Measurements from ENCODE around the gene OGDHL. TPM values are rescaled to one million over a fixed set of nuclear protein-coding genes. Genes with fewer than 3 reads are reported as not detected.

The OGDHL gene
- total RNA-seq, 1 experiment from 2014 or later = 1.3 TPM

DNA sequence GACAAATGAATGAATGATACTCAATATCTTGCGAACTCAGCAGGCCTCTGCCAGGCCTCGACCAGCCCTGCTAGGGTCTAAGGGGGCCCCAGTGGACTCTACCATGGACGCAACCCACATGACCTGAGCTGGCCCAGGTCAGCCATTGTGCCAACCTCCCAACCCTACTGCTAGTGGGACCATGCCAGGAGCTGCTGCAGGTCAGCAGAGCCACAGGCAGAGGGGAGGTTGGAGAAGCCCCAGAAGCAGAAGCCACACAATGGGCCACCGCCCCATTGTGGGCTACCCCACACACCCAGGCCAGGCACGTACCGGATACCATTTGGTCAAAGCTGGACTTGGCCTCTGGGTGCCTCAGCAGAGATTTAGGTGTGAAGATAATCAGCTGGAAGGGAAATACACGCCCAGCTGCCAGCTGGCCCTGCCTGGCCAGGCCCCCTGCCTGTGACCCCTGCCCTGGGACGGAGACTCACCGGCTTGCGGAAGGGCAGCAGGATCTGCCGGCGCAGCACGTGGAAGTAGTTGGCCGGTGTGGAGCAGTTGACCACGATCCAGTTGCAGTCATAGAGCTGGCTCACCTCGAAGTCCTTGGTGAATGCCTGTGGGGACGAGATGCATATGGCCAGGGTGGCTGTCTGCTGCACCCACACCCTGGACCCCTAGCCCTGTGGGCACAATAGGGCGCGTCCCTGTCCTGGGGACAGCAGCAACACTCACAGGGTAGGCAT lies 24.5 kb downstream of the OGDHL start:
- no TSS peak for BruUV-seq (replicated peaks)
- ChIA-PET CTCF (no interaction called here), POLR2A (no interaction called here)
- Histone ChIP-seq H3K27me3 (ENCODE audit: control insufficient read depth, insufficient read depth, low read length) (no peaks in the 10 kb centered on the region), H3K36me3 (ENCODE audit: control insufficient read depth, insufficient read depth, low read length) (no peaks in the 10 kb centered on the region), H3K4me1 (ENCODE audit: control insufficient read depth, insufficient read depth, low read length) (peaks cover 12% of the 10 kb centered on the region), H3K9me3 (ENCODE audit: control insufficient read depth, insufficient read depth, low read depth, low read length) (no peaks in the 10 kb centered on the region), H3K4me3 (ENCODE audit: low read depth in 2 of 2, low read length in 2 of 2) (no peak overlapping the region), H3K27ac (ENCODE audit: low read length) (no peak overlapping the region)
- TF ChIP-seq SIN3A (IDR thresholded peaks at IDR 0.05; ENCODE audit: borderline replicate concordance, insufficient read depth, low read depth, low read length) (no peak), TCF7L2 (IDR thresholded peaks at IDR 0.05; ENCODE audit: low read depth, low read length) (no peak), POLR2AphosphoS5 (IDR thresholded peaks at IDR 0.05; ENCODE audit: low read depth, low read length) (no peak)
- TF ChIP-seq, protein P1, sequence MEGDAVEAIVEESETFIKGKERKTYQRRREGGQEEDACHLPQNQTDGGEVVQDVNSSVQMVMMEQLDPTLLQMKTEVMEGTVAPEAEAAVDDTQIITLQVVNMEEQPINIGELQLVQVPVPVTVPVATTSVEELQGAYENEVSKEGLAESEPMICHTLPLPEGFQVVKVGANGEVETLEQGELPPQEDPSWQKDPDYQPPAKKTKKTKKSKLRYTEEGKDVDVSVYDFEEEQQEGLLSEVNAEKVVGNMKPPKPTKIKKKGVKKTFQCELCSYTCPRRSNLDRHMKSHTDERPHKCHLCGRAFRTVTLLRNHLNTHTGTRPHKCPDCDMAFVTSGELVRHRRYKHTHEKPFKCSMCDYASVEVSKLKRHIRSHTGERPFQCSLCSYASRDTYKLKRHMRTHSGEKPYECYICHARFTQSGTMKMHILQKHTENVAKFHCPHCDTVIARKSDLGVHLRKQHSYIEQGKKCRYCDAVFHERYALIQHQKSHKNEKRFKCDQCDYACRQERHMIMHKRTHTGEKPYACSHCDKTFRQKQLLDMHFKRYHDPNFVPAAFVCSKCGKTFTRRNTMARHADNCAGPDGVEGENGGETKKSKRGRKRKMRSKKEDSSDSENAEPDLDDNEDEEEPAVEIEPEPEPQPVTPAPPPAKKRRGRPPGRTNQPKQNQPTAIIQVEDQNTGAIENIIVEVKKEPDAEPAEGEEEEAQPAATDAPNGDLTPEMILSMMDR (IDR thresholded peaks at IDR 0.05) = no peak
- TF ChIP-seq, protein P2, sequence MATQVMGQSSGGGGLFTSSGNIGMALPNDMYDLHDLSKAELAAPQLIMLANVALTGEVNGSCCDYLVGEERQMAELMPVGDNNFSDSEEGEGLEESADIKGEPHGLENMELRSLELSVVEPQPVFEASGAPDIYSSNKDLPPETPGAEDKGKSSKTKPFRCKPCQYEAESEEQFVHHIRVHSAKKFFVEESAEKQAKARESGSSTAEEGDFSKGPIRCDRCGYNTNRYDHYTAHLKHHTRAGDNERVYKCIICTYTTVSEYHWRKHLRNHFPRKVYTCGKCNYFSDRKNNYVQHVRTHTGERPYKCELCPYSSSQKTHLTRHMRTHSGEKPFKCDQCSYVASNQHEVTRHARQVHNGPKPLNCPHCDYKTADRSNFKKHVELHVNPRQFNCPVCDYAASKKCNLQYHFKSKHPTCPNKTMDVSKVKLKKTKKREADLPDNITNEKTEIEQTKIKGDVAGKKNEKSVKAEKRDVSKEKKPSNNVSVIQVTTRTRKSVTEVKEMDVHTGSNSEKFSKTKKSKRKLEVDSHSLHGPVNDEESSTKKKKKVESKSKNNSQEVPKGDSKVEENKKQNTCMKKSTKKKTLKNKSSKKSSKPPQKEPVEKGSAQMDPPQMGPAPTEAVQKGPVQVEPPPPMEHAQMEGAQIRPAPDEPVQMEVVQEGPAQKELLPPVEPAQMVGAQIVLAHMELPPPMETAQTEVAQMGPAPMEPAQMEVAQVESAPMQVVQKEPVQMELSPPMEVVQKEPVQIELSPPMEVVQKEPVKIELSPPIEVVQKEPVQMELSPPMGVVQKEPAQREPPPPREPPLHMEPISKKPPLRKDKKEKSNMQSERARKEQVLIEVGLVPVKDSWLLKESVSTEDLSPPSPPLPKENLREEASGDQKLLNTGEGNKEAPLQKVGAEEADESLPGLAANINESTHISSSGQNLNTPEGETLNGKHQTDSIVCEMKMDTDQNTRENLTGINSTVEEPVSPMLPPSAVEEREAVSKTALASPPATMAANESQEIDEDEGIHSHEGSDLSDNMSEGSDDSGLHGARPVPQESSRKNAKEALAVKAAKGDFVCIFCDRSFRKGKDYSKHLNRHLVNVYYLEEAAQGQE (IDR thresholded peaks at IDR 0.05; ENCODE audit: insufficient read depth in 1 of 2, low read depth in 2 of 2, low read length in 1 of 2) = no peak
- no peak for DNase-seq (ENCODE audit: low read depth, low spot score)
- no peak for ATAC-seq
- in situ Hi-C loops (cut with HindIII; ENCODE audit: low pct_unique_long_range_greater_than_20kb, low sequenced_read_pairs) = no loop called here
- intact Hi-C loops (cut with micrococcal nuclease; ENCODE audit: unreplicated experiment) = no loop called here

DNA sequence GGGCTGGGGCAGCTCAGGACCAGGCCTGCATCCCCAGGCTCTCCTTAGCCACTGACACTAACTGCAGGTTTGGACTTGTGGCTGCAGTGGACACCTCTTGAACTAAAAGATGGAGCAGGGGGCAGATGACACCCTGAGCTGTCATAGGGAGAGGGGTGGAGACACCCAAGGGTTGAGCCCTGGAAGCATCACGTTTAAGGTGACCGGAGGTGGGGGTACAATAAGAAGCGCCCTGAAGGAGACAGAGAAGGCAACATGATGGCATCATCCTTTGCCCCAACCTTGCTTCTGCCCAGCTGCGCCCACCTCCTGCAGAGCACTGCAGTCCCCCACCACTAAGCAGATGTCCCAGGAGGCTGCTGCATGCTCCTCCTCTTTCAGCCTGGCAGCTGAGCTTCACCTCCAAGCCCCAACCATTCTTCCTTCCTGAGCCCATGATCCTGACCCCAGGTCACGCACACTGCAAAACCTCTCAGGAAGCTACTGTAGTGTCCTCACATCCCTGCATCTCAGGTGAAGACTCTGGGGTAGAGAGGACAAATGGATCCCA lies 25.5 kb downstream of the OGDHL start:
- no peak for TF ChIP-seq TCF7L2 (IDR thresholded peaks at IDR 0.05; ENCODE audit: low read depth, low read length)
- no peak for TF ChIP-seq SIN3A (IDR thresholded peaks at IDR 0.05; ENCODE audit: borderline replicate concordance, insufficient read depth, low read depth, low read length)
- TF ChIP-seq, protein P2 (IDR thresholded peaks at IDR 0.05; ENCODE audit: insufficient read depth in 1 of 2, low read depth in 2 of 2, low read length in 1 of 2) = no peak
- TF ChIP-seq, protein P1 (IDR thresholded peaks at IDR 0.05) = no peak
- no peak for TF ChIP-seq POLR2AphosphoS5 (IDR thresholded peaks at IDR 0.05; ENCODE audit: low read depth, low read length)
- Histone ChIP-seq H3K27me3 (ENCODE audit: control insufficient read depth, insufficient read depth, low read length) (no peaks in the 10 kb centered on the region), H3K36me3 (ENCODE audit: control insufficient read depth, insufficient read depth, low read length) (no peaks in the 10 kb centered on the region), H3K9me3 (ENCODE audit: control insufficient read depth, insufficient read depth, low read depth, low read length) (no peaks in the 10 kb centered on the region), H3K4me1 (ENCODE audit: control insufficient read depth, insufficient read depth, low read length) (peaks cover 12% of the 10 kb centered on the region), H3K4me3 (ENCODE audit: low read depth in 2 of 2, low read length in 2 of 2) (no peak overlapping the region), H3K27ac (ENCODE audit: low read length) (no peak overlapping the region)
- in situ Hi-C loops (cut with HindIII; ENCODE audit: low pct_unique_long_range_greater_than_20kb, low sequenced_read_pairs) (no loop called here), intact Hi-C loops (cut with micrococcal nuclease; ENCODE audit: unreplicated experiment) (no loop called here)
- POLR2A ChIA-PET = no interaction called here
- DNase-seq (ENCODE audit: low read depth, low spot score) (no peak), ATAC-seq (no peak)
- CTCF ChIA-PET = no interaction called here
- no TSS peak for BruUV-seq (replicated peaks)
